ENCODE results near the gene MYO3B.

Gene MYO3B

DNA sequence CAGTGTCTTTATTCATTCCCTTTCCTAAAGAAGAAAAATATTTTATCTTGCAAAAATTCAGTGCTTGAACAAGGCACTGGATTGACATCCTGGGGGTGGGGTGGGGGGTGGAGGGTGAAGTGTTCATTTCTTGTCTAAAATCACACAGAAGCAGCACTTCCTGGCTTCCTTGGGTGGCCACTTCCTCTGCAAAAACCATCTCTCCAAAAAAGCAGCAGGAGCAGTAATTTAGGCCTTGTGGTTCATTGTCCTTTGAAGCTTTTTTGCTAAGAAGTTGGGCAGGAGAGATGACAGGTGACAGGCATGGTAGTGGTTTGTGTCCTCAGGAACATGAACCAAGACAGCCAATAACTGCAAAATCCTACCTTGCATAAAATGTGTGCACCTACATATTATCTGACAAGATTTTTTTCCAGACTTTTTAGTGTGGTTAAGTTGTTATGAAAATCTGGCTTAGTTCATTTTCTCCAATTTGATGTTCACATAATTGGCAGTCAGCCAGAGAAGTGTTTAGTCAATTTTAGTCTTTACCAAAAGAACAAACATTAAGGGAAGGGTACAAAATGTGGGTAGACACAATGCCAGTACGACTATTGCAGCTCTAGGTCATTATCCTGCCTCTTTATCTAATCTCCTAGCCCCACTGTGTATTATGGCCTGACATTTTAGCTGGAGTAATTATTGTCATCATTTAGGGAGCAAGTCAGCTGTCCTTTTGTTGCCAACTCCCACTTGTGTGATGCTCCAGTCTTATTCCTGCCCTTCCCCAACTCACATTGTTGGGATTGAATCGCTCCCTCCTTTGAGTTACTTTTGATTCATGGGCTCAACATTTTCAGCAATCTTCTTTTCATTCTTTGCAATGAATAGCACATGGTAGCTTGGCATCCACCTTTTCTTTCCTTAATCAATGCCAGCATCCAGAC lies 177.2 kb downstream of the MYO3B start:
- H3K4me3 ChIP-seq (ENCODE audit: low read depth, low read length): no peak overlapping the region
- ChIA-PET CTCF (interaction anchor here (1.4 kb wide), 1 partner anchor 15 kb away, joined by 4 read pairs; no protein-coding TSS in a partner anchor), POLR2A (no interaction called here)
- no peaks in the 10 kb centered on the region for H3K36me3 ChIP-seq (ENCODE audit: control insufficient read depth in 2 of 2, insufficient read depth in 1 of 2, low read length in 2 of 2)
- TF ChIP-seq ZNF10 (tag by site-specific recombination; IDR thresholded peaks at IDR 0.05) (no peak), FEZF1 (tag by site-specific recombination; IDR thresholded peaks at IDR 0.05) (0 out of 2 replicates have a peak, but pooled peaks have one; percentile 23)
- H3K4me1 ChIP-seq (ENCODE audit: control insufficient read depth, insufficient read depth, low read length): 0 out of 2 replicates have a peak, but pooled peaks cover 3% of the 10 kb centered on the region
- H3K27ac ChIP-seq (ENCODE audit: extremely low read depth, low read depth, low read length): no peak overlapping the region
- no peaks in the 10 kb centered on the region for H3K9me3 ChIP-seq (ENCODE audit: control insufficient read depth, insufficient read depth, low read depth, low read length)

GRCh38 chr2:170359466-170359865 lies 181.5 kb downstream of the MYO3B start:
- POLR2A ChIA-PET: no interaction called here
- H3K9me3 ChIP-seq (ENCODE audit: control insufficient read depth, insufficient read depth, low read depth, low read length): no peaks in the 10 kb centered on the region
- no peak overlapping the region for H3K4me3 ChIP-seq (ENCODE audit: low read depth, low read length)
- no peaks in the 10 kb centered on the region for H3K36me3 ChIP-seq (ENCODE audit: control insufficient read depth in 2 of 2, insufficient read depth in 1 of 2, low read length in 2 of 2)
- CTCF ChIA-PET: interaction anchor here (2.6 to 3.3 kb wide), 2 partner anchors 10 to 123 kb away, joined by 18 to 19 read pairs; no protein-coding TSS in a partner anchor
- H3K27ac ChIP-seq (ENCODE audit: extremely low read depth, low read depth, low read length): no peak overlapping the region
- 0 out of 2 replicates have a peak, but pooled peaks cover 3% of the 10 kb centered on the region for H3K4me1 ChIP-seq (ENCODE audit: control insufficient read depth, insufficient read depth, low read length)
- TF ChIP-seq ZNF544 (tag by site-specific recombination; IDR thresholded peaks at IDR 0.05): no peak
- TF ChIP-seq ZNF561 (tag by site-specific recombination; IDR thresholded peaks at IDR 0.05; ENCODE audit: borderline replicate concordance): no peak
- no peak for TF ChIP-seq ZNF707 (tag by site-specific recombination; IDR thresholded peaks at IDR 0.05)
- no peak for TF ChIP-seq ZNF423 (tag by site-specific recombination; IDR thresholded peaks at IDR 0.05)
- TF ChIP-seq ZNF19 (tag by site-specific recombination; IDR thresholded peaks at IDR 0.05; ENCODE audit: low read depth): no peak
- TF ChIP-seq ZNF140 (tag by site-specific recombination; IDR thresholded peaks at IDR 0.05): no peak
- TF ChIP-seq EGR2 (tag by site-specific recombination; IDR thresholded peaks at IDR 0.05; ENCODE audit: low read depth): no peak
- TF ChIP-seq BCL11A (tag by site-specific recombination; IDR thresholded peaks at IDR 0.05; ENCODE audit: low read depth): no peak
- no peak for TF ChIP-seq BCL6B (tag by site-specific recombination; IDR thresholded peaks at IDR 0.05)
- TF ChIP-seq, protein P1, sequence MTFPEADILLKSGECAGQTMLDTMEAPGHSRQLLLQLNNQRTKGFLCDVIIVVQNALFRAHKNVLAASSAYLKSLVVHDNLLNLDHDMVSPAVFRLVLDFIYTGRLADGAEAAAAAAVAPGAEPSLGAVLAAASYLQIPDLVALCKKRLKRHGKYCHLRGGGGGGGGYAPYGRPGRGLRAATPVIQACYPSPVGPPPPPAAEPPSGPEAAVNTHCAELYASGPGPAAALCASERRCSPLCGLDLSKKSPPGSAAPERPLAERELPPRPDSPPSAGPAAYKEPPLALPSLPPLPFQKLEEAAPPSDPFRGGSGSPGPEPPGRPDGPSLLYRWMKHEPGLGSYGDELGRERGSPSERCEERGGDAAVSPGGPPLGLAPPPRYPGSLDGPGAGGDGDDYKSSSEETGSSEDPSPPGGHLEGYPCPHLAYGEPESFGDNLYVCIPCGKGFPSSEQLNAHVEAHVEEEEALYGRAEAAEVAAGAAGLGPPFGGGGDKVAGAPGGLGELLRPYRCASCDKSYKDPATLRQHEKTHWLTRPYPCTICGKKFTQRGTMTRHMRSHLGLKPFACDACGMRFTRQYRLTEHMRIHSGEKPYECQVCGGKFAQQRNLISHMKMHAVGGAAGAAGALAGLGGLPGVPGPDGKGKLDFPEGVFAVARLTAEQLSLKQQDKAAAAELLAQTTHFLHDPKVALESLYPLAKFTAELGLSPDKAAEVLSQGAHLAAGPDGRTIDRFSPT (tag by site-specific recombination; IDR thresholded peaks at IDR 0.05): no peak
- no peak for TF ChIP-seq KLF16 (tag by site-specific recombination; IDR thresholded peaks at IDR 0.05)

- no peaks in the 10 kb centered on the region for H3K9me3 ChIP-seq (ENCODE audit: control insufficient read depth, insufficient read depth, low read depth, low read length)
- POLR2A ChIA-PET: no interaction called here
- no peak overlapping the region for H3K27ac ChIP-seq (ENCODE audit: extremely low read depth, low read depth, low read length)
- H3K4me1 ChIP-seq (ENCODE audit: control insufficient read depth, insufficient read depth, low read length): no peaks in the 10 kb centered on the region
- H3K4me3 ChIP-seq (ENCODE audit: low read depth, low read length): no peak overlapping the region
- CTCF ChIA-PET: interaction anchor here (0.6 to 3.3 kb wide), 31 partner anchors 8 to 909 kb away, joined by 3 to 20 read pairs (median 5); partner anchors contain the start of gene GAD1
- no peaks in the 10 kb centered on the region for H3K36me3 ChIP-seq (ENCODE audit: control insufficient read depth in 2 of 2, insufficient read depth in 1 of 2, low read length in 2 of 2)
- TF ChIP-seq ZNF623 (tag by site-specific recombination; IDR thresholded peaks at IDR 0.05) (no peak), ZNF423 (tag by site-specific recombination; IDR thresholded peaks at IDR 0.05) (no peak), ZNF670 (tag by site-specific recombination; IDR thresholded peaks at IDR 0.05; ENCODE audit: low read depth) (no peak), ZNF776 (tag by site-specific recombination; IDR thresholded peaks at IDR 0.05; ENCODE audit: borderline replicate concordance) (no peak), ZNF157 (tag by site-specific recombination; IDR thresholded peaks at IDR 0.05) (no peak), ZNF140 (tag by site-specific recombination; IDR thresholded peaks at IDR 0.05) (no peak), ZNF404 (tag by site-specific recombination; IDR thresholded peaks at IDR 0.05) (no peak), ZNF555 (tag by site-specific recombination; conservative IDR thresholded peaks at IDR 0.05) (no peak), ZNF221 (tag by site-specific recombination; IDR thresholded peaks at IDR 0.05; ENCODE audit: borderline replicate concordance) (no peak), ZBTB1 (tag by site-specific recombination; IDR thresholded peaks at IDR 0.05) (no peak), ZSCAN30 (tag by site-specific recombination; IDR thresholded peaks at IDR 0.05) (no peak)
- TF ChIP-seq, protein P2, sequence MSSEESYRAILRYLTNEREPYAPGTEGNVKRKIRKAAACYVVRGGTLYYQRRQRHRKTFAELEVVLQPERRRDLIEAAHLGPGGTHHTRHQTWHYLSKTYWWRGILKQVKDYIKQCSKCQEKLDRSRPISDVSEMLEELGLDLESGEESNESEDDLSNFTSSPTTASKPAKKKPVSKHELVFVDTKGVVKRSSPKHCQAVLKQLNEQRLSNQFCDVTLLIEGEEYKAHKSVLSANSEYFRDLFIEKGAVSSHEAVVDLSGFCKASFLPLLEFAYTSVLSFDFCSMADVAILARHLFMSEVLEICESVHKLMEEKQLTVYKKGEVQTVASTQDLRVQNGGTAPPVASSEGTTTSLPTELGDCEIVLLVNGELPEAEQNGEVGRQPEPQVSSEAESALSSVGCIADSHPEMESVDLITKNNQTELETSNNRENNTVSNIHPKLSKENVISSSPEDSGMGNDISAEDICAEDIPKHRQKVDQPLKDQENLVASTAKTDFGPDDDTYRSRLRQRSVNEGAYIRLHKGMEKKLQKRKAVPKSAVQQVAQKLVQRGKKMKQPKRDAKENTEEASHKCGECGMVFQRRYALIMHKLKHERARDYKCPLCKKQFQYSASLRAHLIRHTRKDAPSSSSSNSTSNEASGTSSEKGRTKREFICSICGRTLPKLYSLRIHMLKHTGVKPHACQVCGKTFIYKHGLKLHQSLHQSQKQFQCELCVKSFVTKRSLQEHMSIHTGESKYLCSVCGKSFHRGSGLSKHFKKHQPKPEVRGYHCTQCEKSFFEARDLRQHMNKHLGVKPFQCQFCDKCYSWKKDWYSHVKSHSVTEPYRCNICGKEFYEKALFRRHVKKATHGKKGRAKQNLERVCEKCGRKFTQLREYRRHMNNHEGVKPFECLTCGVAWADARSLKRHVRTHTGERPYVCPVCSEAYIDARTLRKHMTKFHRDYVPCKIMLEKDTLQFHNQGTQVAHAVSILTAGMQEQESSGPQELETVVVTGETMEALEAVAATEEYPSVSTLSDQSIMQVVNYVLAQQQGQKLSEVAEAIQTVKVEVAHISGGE (tag by site-specific recombination; conservative IDR thresholded peaks at IDR 0.05; ENCODE audit: low read depth): no peak
Measured at GRCh38 chr2:170360546-170361089, 182.7 kb downstream of the MYO3B start.

Measured in HEK293 (cell line).